ENCODE measurements around the gene LALBA. TPM values are rescaled to one million over a fixed set of nuclear protein-coding genes. Genes with fewer than 3 reads are reported as not detected.

Gene LALBA
- not detected for polyA plus RNA-seq (2012; ENCODE audit: insufficient read length, low read depth)

DNA sequence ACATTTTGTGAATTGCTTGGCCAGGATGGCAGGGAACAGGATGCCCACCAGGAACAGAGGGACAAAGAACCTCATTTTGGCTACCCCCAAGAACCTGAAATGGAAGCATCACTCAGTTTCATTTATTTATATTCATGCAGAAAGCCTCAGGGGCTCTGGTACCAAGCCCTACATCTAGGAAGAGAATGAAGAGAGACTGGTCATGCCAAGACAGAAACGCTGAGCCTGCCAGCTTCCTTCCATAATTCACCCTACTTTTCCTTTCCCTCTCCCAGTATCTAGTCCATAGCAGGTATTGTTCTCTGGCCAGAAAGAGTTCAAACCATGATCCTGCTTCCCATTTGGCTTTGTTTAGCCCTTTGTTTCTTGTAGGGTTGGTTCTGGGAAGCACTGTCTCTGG is at the start of gene LALBA:
Gene LALBA, minus strand, starts transcription at position 101 of the 400 bp plus-strand sequence. Its CDS starts 26 bp downstream, at position 75.
- TF ChIP-seq FOXP2 (optimal IDR thresholded peaks at IDR 0.05; ENCODE audit: borderline replicate concordance, extremely low read depth, extremely low read length, insufficient read depth) (no peak), TAF1 (IDR thresholded peaks at IDR 0.05; ENCODE audit: borderline replicate concordance, insufficient read depth, low read length) (no peak), SIN3A (IDR thresholded peaks at IDR 0.05; ENCODE audit: borderline replicate concordance, insufficient read depth, low read length) (no peak), POLR2AphosphoS5 (IDR thresholded peaks at IDR 0.05; ENCODE audit: low read depth, low read length) (no peak)
- TF ChIP-seq, protein P1, sequence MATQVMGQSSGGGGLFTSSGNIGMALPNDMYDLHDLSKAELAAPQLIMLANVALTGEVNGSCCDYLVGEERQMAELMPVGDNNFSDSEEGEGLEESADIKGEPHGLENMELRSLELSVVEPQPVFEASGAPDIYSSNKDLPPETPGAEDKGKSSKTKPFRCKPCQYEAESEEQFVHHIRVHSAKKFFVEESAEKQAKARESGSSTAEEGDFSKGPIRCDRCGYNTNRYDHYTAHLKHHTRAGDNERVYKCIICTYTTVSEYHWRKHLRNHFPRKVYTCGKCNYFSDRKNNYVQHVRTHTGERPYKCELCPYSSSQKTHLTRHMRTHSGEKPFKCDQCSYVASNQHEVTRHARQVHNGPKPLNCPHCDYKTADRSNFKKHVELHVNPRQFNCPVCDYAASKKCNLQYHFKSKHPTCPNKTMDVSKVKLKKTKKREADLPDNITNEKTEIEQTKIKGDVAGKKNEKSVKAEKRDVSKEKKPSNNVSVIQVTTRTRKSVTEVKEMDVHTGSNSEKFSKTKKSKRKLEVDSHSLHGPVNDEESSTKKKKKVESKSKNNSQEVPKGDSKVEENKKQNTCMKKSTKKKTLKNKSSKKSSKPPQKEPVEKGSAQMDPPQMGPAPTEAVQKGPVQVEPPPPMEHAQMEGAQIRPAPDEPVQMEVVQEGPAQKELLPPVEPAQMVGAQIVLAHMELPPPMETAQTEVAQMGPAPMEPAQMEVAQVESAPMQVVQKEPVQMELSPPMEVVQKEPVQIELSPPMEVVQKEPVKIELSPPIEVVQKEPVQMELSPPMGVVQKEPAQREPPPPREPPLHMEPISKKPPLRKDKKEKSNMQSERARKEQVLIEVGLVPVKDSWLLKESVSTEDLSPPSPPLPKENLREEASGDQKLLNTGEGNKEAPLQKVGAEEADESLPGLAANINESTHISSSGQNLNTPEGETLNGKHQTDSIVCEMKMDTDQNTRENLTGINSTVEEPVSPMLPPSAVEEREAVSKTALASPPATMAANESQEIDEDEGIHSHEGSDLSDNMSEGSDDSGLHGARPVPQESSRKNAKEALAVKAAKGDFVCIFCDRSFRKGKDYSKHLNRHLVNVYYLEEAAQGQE (IDR thresholded peaks at IDR 0.05; ENCODE audit: insufficient read depth in 1 of 2, low read depth in 2 of 2, low read length in 2 of 2) = no peak

DNA sequence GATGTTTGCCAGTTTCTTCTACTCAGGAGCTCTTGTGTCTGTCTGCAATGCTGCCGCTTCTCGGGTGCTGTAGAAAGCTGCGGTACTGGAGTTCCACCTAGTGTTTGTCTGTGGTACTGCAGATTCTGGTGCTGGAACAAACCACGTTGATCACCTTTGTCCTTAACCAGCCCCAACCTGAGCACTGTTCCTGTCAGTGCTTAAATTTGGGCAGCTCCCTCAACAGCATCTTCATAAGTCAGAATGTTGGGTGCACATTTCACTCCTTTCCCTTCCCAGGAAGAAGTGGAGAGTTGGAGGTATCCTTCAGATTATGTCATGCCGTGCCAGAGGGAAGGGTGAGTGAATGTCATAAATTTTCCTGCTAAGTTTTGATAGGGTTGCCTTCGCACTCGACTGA is 48.7 kb upstream of the LALBA start:
- TF ChIP-seq TAF1 (IDR thresholded peaks at IDR 0.05; ENCODE audit: borderline replicate concordance, insufficient read depth, low read length) (no peak), SIN3A (IDR thresholded peaks at IDR 0.05; ENCODE audit: borderline replicate concordance, insufficient read depth, low read length) (no peak)
- TF ChIP-seq, protein P1 (IDR thresholded peaks at IDR 0.05; ENCODE audit: insufficient read depth in 1 of 2, low read depth in 2 of 2, low read length in 2 of 2) = no peak

DNA sequence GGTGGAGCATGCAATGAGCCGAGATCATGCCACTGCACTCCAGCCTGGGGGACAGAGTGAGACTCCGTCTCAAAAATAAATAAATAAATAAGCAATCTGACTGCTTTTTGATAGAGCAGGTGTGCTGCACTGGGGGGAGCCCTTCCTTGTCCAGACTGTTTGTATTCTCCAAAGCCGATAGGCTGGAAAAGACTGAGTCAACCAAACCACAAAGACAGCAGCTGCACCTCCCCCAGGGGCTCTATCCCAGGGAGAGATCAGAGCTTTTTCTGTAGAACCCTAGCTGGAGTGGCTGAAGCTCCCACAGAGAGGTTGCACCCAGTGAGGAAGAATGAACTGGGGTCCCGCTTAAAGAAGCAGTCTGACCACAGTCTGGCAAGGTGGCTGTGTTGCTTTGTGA is 45.8 kb upstream of the LALBA start:
- TF ChIP-seq SIN3A (IDR thresholded peaks at IDR 0.05; ENCODE audit: borderline replicate concordance, insufficient read depth, low read length) (no peak), POLR2AphosphoS5 (IDR thresholded peaks at IDR 0.05; ENCODE audit: low read depth, low read length) (no peak), FOXP2 (optimal IDR thresholded peaks at IDR 0.05; ENCODE audit: borderline replicate concordance, extremely low read depth, extremely low read length, insufficient read depth) (no peak), TAF1 (IDR thresholded peaks at IDR 0.05; ENCODE audit: borderline replicate concordance, insufficient read depth, low read length) (no peak)
- TF ChIP-seq, protein P1 (IDR thresholded peaks at IDR 0.05; ENCODE audit: insufficient read depth in 1 of 2, low read depth in 2 of 2, low read length in 2 of 2) = no peak

DNA sequence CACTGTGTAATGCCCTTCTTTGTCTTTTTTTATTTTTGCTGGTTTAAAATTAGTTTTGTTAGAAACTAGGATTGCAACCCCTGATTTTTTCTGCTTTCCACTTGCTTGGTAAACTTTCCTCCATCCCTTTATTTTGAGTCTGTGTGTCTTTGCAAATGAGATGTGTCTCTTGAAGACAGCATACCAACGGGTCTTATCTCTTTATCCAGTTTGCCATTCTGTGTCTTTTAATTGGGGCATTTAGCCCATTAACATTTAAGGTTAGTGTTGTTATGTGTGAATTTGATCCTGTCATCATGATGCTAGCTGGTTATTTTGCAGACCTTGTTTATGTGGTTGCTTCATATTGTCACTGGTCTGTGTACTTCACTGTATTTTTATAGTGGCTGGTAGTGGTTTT is 43.5 kb upstream of the LALBA start:
- TF ChIP-seq, protein P1 (IDR thresholded peaks at IDR 0.05; ENCODE audit: insufficient read depth in 1 of 2, low read depth in 2 of 2, low read length in 2 of 2) = no peak
- no peak for TF ChIP-seq POLR2AphosphoS5 (IDR thresholded peaks at IDR 0.05; ENCODE audit: low read depth, low read length)

DNA sequence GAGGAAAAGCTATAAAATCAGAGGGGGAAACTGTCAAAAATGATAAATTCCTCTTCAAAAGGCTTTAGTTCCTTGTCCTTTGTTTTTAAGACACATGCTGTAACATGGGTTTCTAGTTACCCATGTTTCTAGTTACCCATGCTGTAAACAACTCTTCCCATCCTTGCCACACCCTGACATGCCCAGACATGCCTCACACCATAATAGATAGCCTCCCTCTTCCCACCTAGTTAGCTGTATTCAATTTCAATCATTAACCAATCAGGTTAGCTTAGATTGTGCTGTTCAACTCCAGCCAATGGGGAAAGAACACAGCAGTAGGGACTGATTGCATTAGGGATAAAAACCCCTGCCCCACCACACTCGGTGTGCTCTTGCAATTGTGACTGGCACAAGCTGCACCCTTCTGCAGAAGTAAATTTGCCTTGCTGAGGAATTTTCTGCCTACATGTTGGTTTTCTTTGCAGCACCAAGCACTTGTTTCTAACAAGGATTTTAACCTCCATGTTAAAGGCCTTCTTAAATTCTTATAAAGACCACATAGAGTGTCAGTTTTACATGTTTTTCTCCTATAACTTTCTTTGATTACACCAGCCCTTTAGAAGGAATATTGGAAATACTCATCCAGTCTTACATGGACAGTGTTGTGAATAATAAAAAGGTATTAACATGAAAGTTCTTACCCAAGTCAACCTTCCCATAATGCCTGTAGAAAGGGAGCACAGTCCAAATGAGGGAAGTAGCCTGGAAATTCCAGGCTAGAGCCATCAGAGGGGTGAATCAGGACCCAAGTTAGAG is 32.5 kb upstream of the LALBA start:
- TF ChIP-seq TAF1 (IDR thresholded peaks at IDR 0.05; ENCODE audit: borderline replicate concordance, insufficient read depth, low read length) (no peak), SIN3A (IDR thresholded peaks at IDR 0.05; ENCODE audit: borderline replicate concordance, insufficient read depth, low read length) (no peak), POLR2AphosphoS5 (IDR thresholded peaks at IDR 0.05; ENCODE audit: low read depth, low read length) (no peak), FOXP2 (optimal IDR thresholded peaks at IDR 0.05; ENCODE audit: borderline replicate concordance, extremely low read depth, extremely low read length, insufficient read depth) (no peak)
- TF ChIP-seq, protein P1 (IDR thresholded peaks at IDR 0.05; ENCODE audit: insufficient read depth in 1 of 2, low read depth in 2 of 2, low read length in 2 of 2) = no peak

All from PFSK-1 (cell line).